Measurements from ENCODE around the gene RANBP1.

Gene RANBP1

GRCh38 chr22:20109411-20110358, 6.2 kb upstream of the RANBP1 start:
- no peak for DNase-seq

- DNase-seq, result no peak
These were observed 5.4 kb upstream of the RANBP1 start for GRCh38 chr22:20110359-20110985.

GRCh38 chr22:20111045-20111688, 4.7 kb upstream of the RANBP1 start:
- peak; percentile 22 to 39 for DNase-seq

- DNase-seq, result no peak
These were observed 3.9 kb upstream of the RANBP1 start for GRCh38 chr22:20111689-20112622.

GRCh38 chr22:20112623-20113511, 3.0 kb upstream of the RANBP1 start:
- DNase-seq, result no peak

- no peak for DNase-seq
These were observed 2.2 kb upstream of the RANBP1 start for GRCh38 chr22:20113551-20114310.

GRCh38 chr22:20114506-20115475, 1.1 kb upstream of the RANBP1 start:
- DNase-seq, result no peak

GRCh38 chr22:20116376-20116950, 559 bp downstream of the RANBP1 start:
- no peak for DNase-seq

- DNase-seq, result peak; percentile 97
These were observed 1.2 kb downstream of the RANBP1 start, which contains the start of gene TRMT2A for GRCh38 chr22:20116951-20117632. Gene TRMT2A (minus strand): TSS chr22:20117226. CDS start chr22:20116906, 320 bp downstream.

- peak; percentile 33 to 54 for DNase-seq
These were observed 1.9 kb downstream of the RANBP1 start for GRCh38 chr22:20117633-20118299.

GRCh38 chr22:20118300-20119020, 2.6 kb downstream of the RANBP1 start:
- no peak for DNase-seq

GRCh38 chr22:20121856-20122415, 6.0 kb downstream of the RANBP1 start:
- DNase-seq, result no peak

- DNase-seq, result no peak
These were observed 7.6 kb downstream of the RANBP1 start for GRCh38 chr22:20123366-20124082.

GRCh38 chr22:20124083-20124787, 8.3 kb downstream of the RANBP1 start:
- no peak for DNase-seq

Data from CD4-positive, alpha-beta T cell treated with Interleukin-4 for 1 hour (primary cell).